Memory B cell (primary cell): ENCODE results near the gene RNU6-7.

ENCODE experiments used
- ATAC-seq: fragments of 150-1000 bp; cut with Tn5 transposase; 2 replicates; pipeline ENCODE4 v1.10.0; 2021; ENCODE audit warnings: low read depth, mild to moderate bottlenecking, moderate library complexity
- DNase-seq, 2 donors: peaks; one replicate each; pipeline ENCODE4 v3.0.0; 2022; ENCODE audit warnings: low spot score in 2 of 2
- H3K27ac Mint-ChIP-seq: one replicate; pipeline ENCODE4 v1.8.0; 2022; ENCODE audit warnings: mild to moderate bottlenecking, moderate library complexity, mixed read lengths
- H3K27me3 Mint-ChIP-seq: one replicate; pipeline ENCODE4 v1.8.0; 2022; ENCODE audit warnings: mixed read lengths
- H3K36me3 Mint-ChIP-seq: one replicate; pipeline ENCODE4 v1.8.0; 2022; ENCODE audit warnings: mild to moderate bottlenecking, mixed read lengths
- H3K4me1 Mint-ChIP-seq: one replicate; pipeline ENCODE4 v1.8.0; 2022; ENCODE audit warnings: mixed read lengths
- H3K4me3 Mint-ChIP-seq: one replicate; pipeline ENCODE4 v1.8.0; 2022; ENCODE audit warnings: mild to moderate bottlenecking, moderate library complexity, mixed read lengths
- H3K9me3 Mint-ChIP-seq: one replicate; pipeline ENCODE4 v1.8.0; 2022; ENCODE audit warnings: mixed read lengths

RNU6-7 gene

GRCh38 chr14:32201816-32202490 lies at the start of gene RNU6-7:
TSS of gene RNU6-7 (plus strand) at chr14:32202045.
- H3K4me1 Mint-ChIP-seq = peaks cover 32% of the 10 kb centered on the region
- no peaks in the 10 kb centered on the region for H3K27me3 Mint-ChIP-seq
- H3K27ac Mint-ChIP-seq = peak within 1 kb of the TSS; percentile 99
- peak within 1 kb of the TSS; percentile 96 for H3K4me3 Mint-ChIP-seq
- ATAC-seq (no peak), DNase-seq (peak; percentile 41 to 47)
- no peaks in the 10 kb centered on the region for H3K9me3 Mint-ChIP-seq
- H3K36me3 Mint-ChIP-seq = no peaks in the 10 kb centered on the region

- Mint-ChIP-seq H3K27me3 (no peaks in the 10 kb centered on the region), H3K4me1 (peaks cover 10% of the 10 kb centered on the region), H3K36me3 (no peaks in the 10 kb centered on the region), H3K4me3 (no peak overlapping the region), H3K27ac (no peak overlapping the region), H3K9me3 (peaks cover 3% of the 10 kb centered on the region)
- DNase-seq = no peak
- ATAC-seq = peak; percentile 70
Observed at GRCh38 chr14:32166029-32166428, 35.8 kb upstream of the RNU6-7 start.

GRCh38 chr14:32166924-32167323 lies 34.9 kb upstream of the RNU6-7 start:
- Mint-ChIP-seq H3K4me1 (peaks cover 10% of the 10 kb centered on the region), H3K27ac (no peak overlapping the region), H3K36me3 (no peaks in the 10 kb centered on the region), H3K9me3 (peaks cover 2% of the 10 kb centered on the region), H3K4me3 (no peak overlapping the region), H3K27me3 (no peaks in the 10 kb centered on the region)
- ATAC-seq (no peak), DNase-seq (no peak)

GRCh38 chr14:32167907-32168306 lies 33.9 kb upstream of the RNU6-7 start:
- ATAC-seq = no peak
- Mint-ChIP-seq H3K27ac (no peak overlapping the region), H3K9me3 (peaks cover 2% of the 10 kb centered on the region), H3K27me3 (no peaks in the 10 kb centered on the region), H3K4me1 (peaks cover 10% of the 10 kb centered on the region), H3K4me3 (no peak overlapping the region), H3K36me3 (no peaks in the 10 kb centered on the region)
- DNase-seq = no peak

- ATAC-seq = no peak
- Mint-ChIP-seq H3K4me3 (no peak overlapping the region), H3K27ac (no peak overlapping the region), H3K4me1 (peaks cover 10% of the 10 kb centered on the region), H3K9me3 (no peaks in the 10 kb centered on the region), H3K27me3 (no peaks in the 10 kb centered on the region), H3K36me3 (no peaks in the 10 kb centered on the region)
- no peak for DNase-seq
Observed at GRCh38 chr14:32169191-32169590, 32.7 kb upstream of the RNU6-7 start.

- no peak for DNase-seq
- Mint-ChIP-seq H3K4me1 (peaks cover 2% of the 10 kb centered on the region), H3K9me3 (peaks cover 2% of the 10 kb centered on the region), H3K4me3 (no peak overlapping the region), H3K27me3 (no peaks in the 10 kb centered on the region), H3K36me3 (no peaks in the 10 kb centered on the region), H3K27ac (no peak overlapping the region)
- no peak for ATAC-seq
Observed at GRCh38 chr14:32171469-32171868, 30.4 kb upstream of the RNU6-7 start.

- ATAC-seq = no peak
- H3K9me3 Mint-ChIP-seq = peaks cover 11% of the 10 kb centered on the region
- H3K27ac Mint-ChIP-seq = no peak overlapping the region
- no peak overlapping the region for H3K4me3 Mint-ChIP-seq
- no peaks in the 10 kb centered on the region for H3K27me3 Mint-ChIP-seq
- peaks cover 6% of the 10 kb centered on the region for H3K4me1 Mint-ChIP-seq
- no peak for DNase-seq
- H3K36me3 Mint-ChIP-seq = no peaks in the 10 kb centered on the region
Observed at GRCh38 chr14:32183151-32184058, 18.4 kb upstream of the RNU6-7 start.

GRCh38 chr14:32185097-32185496 lies 16.7 kb upstream of the RNU6-7 start:
- no peaks in the 10 kb centered on the region for H3K36me3 Mint-ChIP-seq
- no peaks in the 10 kb centered on the region for H3K27me3 Mint-ChIP-seq
- H3K4me3 Mint-ChIP-seq = no peak overlapping the region
- H3K9me3 Mint-ChIP-seq = peaks cover 6% of the 10 kb centered on the region
- no peak for ATAC-seq
- DNase-seq = no peak
- H3K27ac Mint-ChIP-seq = no peak overlapping the region
- H3K4me1 Mint-ChIP-seq = peaks cover 10% of the 10 kb centered on the region

- no peaks in the 10 kb centered on the region for H3K36me3 Mint-ChIP-seq
- DNase-seq (no peak), ATAC-seq (peak; percentile 86)
- H3K27ac Mint-ChIP-seq = peak overlapping the region; percentile 0
- peaks cover 15% of the 10 kb centered on the region for H3K4me1 Mint-ChIP-seq
- no peaks in the 10 kb centered on the region for H3K27me3 Mint-ChIP-seq
- H3K4me3 Mint-ChIP-seq = peak overlapping the region; percentile 25
- H3K9me3 Mint-ChIP-seq = peaks cover 2% of the 10 kb centered on the region
Observed at GRCh38 chr14:32186248-32186647, 15.6 kb upstream of the RNU6-7 start.

- peaks cover 2% of the 10 kb centered on the region for H3K9me3 Mint-ChIP-seq
- H3K4me3 Mint-ChIP-seq = no peak overlapping the region
- no peak overlapping the region for H3K27ac Mint-ChIP-seq
- peaks cover 15% of the 10 kb centered on the region for H3K4me1 Mint-ChIP-seq
- ATAC-seq (peak; percentile 75), DNase-seq (no peak)
- no peaks in the 10 kb centered on the region for H3K27me3 Mint-ChIP-seq
- no peaks in the 10 kb centered on the region for H3K36me3 Mint-ChIP-seq
Observed at GRCh38 chr14:32189811-32190210, 12.0 kb upstream of the RNU6-7 start.

GRCh38 chr14:32190673-32191072 lies 11.2 kb upstream of the RNU6-7 start:
- H3K4me1 Mint-ChIP-seq = peaks cover 17% of the 10 kb centered on the region
- DNase-seq = no peak
- no peaks in the 10 kb centered on the region for H3K27me3 Mint-ChIP-seq
- no peak overlapping the region for H3K4me3 Mint-ChIP-seq
- no peaks in the 10 kb centered on the region for H3K36me3 Mint-ChIP-seq
- no peak overlapping the region for H3K27ac Mint-ChIP-seq
- no peak for ATAC-seq
- H3K9me3 Mint-ChIP-seq = no peaks in the 10 kb centered on the region

GRCh38 chr14:32192712-32193373 lies 9.0 kb upstream of the RNU6-7 start:
- ATAC-seq = no peak
- H3K27ac Mint-ChIP-seq = no peak overlapping the region
- peaks cover 11% of the 10 kb centered on the region for H3K4me1 Mint-ChIP-seq
- no peaks in the 10 kb centered on the region for H3K9me3 Mint-ChIP-seq
- no peak for DNase-seq
- H3K27me3 Mint-ChIP-seq = no peaks in the 10 kb centered on the region
- no peak overlapping the region for H3K4me3 Mint-ChIP-seq
- no peaks in the 10 kb centered on the region for H3K36me3 Mint-ChIP-seq

GRCh38 chr14:32193532-32193931 lies 8.3 kb upstream of the RNU6-7 start:
- ATAC-seq = no peak

GRCh38 chr14:32195636-32196035 lies 6.2 kb upstream of the RNU6-7 start:
- no peak for ATAC-seq
- no peak overlapping the region for H3K4me3 Mint-ChIP-seq

More at GRCh38 chr14:32193532-32193931, 8.3 kb upstream of the RNU6-7 start:
- H3K36me3 Mint-ChIP-seq = no peaks in the 10 kb centered on the region
- H3K4me3 Mint-ChIP-seq = no peak overlapping the region
- no peaks in the 10 kb centered on the region for H3K27me3 Mint-ChIP-seq
- no peak overlapping the region for H3K27ac Mint-ChIP-seq
- no peak for DNase-seq
- H3K9me3 Mint-ChIP-seq = no peaks in the 10 kb centered on the region
- peaks cover 11% of the 10 kb centered on the region for H3K4me1 Mint-ChIP-seq

More at GRCh38 chr14:32195636-32196035, 6.2 kb upstream of the RNU6-7 start:
- DNase-seq = no peak
- peaks cover 6% of the 10 kb centered on the region for H3K4me1 Mint-ChIP-seq
- no peaks in the 10 kb centered on the region for H3K9me3 Mint-ChIP-seq
- no peak overlapping the region for H3K27ac Mint-ChIP-seq
- no peaks in the 10 kb centered on the region for H3K27me3 Mint-ChIP-seq
- H3K36me3 Mint-ChIP-seq = no peaks in the 10 kb centered on the region
